Measurements from ENCODE around the gene ZSCAN2.

The ZSCAN2 gene

GRCh38 chr15:84598250-84598649 is 2.6 kb upstream of the ZSCAN2 start:
- in situ Hi-C loops (cut with MboI; ENCODE audit: low sequenced_read_pairs), result no loop called here

- in situ Hi-C loops (cut with MboI; ENCODE audit: low sequenced_read_pairs), result no loop called here
These were observed 1.8 kb upstream of the ZSCAN2 start for GRCh38 chr15:84598993-84599392.

GRCh38 chr15:84599906-84600305 is 903 bp upstream of the ZSCAN2 start:
- in situ Hi-C loops (cut with MboI; ENCODE audit: low sequenced_read_pairs), result no loop called here

- in situ Hi-C loops (cut with MboI; ENCODE audit: low sequenced_read_pairs), result no loop called here
These were observed 500 bp upstream of the ZSCAN2 start for GRCh38 chr15:84600331-84600686.

GRCh38 chr15:84601555-84601838 is 688 bp downstream of the ZSCAN2 start:
- in situ Hi-C loops (cut with MboI; ENCODE audit: low sequenced_read_pairs), result no loop called here

GRCh38 chr15:84603630-84604379 is 3.0 kb downstream of the ZSCAN2 start:
- in situ Hi-C loops (cut with MboI; ENCODE audit: low sequenced_read_pairs), result no loop called here

GRCh38 chr15:84604826-84605553 is 4.2 kb downstream of the ZSCAN2 start:
- in situ Hi-C loops (cut with MboI; ENCODE audit: low sequenced_read_pairs), result no loop called here

GRCh38 chr15:84605554-84605882 is 4.7 kb downstream of the ZSCAN2 start:
- in situ Hi-C loops (cut with MboI; ENCODE audit: low sequenced_read_pairs), result no loop called here

- in situ Hi-C loops (cut with MboI; ENCODE audit: low sequenced_read_pairs), result no loop called here
These were observed 5.9 kb downstream of the ZSCAN2 start for GRCh38 chr15:84606653-84607120.

- in situ Hi-C loops (cut with MboI; ENCODE audit: low sequenced_read_pairs), result no loop called here
These were observed 8.0 kb downstream of the ZSCAN2 start for GRCh38 chr15:84608707-84609284.

- in situ Hi-C loops (cut with MboI; ENCODE audit: low sequenced_read_pairs), result no loop called here
These were observed 9.2 kb downstream of the ZSCAN2 start for GRCh38 chr15:84609818-84610525.

GRCh38 chr15:84611631-84612030 is 10.8 kb downstream of the ZSCAN2 start:
- in situ Hi-C loops (cut with MboI; ENCODE audit: low sequenced_read_pairs), result no loop called here

GRCh38 chr15:84616235-84616634 is 15.4 kb downstream of the ZSCAN2 start:
- in situ Hi-C loops (cut with MboI; ENCODE audit: low sequenced_read_pairs), result no loop called here

- in situ Hi-C loops (cut with MboI; ENCODE audit: low sequenced_read_pairs), result no loop called here
These were observed 19.8 kb downstream of the ZSCAN2 start for GRCh38 chr15:84620626-84621025.

GRCh38 chr15:84621358-84621979 is 20.7 kb downstream of the ZSCAN2 start:
- in situ Hi-C loops (cut with MboI; ENCODE audit: low sequenced_read_pairs), result no loop called here

GRCh38 chr15:84624359-84624758 is 23.6 kb downstream of the ZSCAN2 start:
- in situ Hi-C loops (cut with MboI; ENCODE audit: low sequenced_read_pairs), result no loop called here

GRCh38 chr15:84625123-84625522 is 24.3 kb downstream of the ZSCAN2 start:
- in situ Hi-C loops (cut with MboI; ENCODE audit: low sequenced_read_pairs), result no loop called here

GRCh38 chr15:84629033-84629432 is 28.2 kb downstream of the ZSCAN2 start:
- in situ Hi-C loops (cut with MboI; ENCODE audit: low sequenced_read_pairs), result no loop called here

GRCh38 chr15:84631706-84632272 is 31.0 kb downstream of the ZSCAN2 start:
- in situ Hi-C loops (cut with MboI; ENCODE audit: low sequenced_read_pairs), result no loop called here

GRCh38 chr15:84633311-84634227 is 32.8 kb downstream of the ZSCAN2 start:
- in situ Hi-C loops (cut with MboI; ENCODE audit: low sequenced_read_pairs), result no loop called here

Data from hTERT RPE-1 (cell line).